Tongue (tissue), 2 donors: Measurements from ENCODE around the gene AP5B1. TPM values are rescaled to one million over a fixed set of nuclear protein-coding genes. Genes with fewer than 3 reads are reported as not detected.
"Not testable (repeated sequence)": the region's sequence is repeated elsewhere in the genome, so short reads cannot be mapped to it uniquely, and the experiment has no call there.

Experiments
- DNase-seq: peaks from one replicate; pipeline ENCODE4 v3.0.0-alpha.2; 2015
- total RNA-seq: library from RNA; depleted of rRNA; stranded (reverse); fragments of >200 nt; gene quantifications from one replicate; pipeline ENCODE4 v1.2.3, GENCODE V29; 2014

Gene AP5B1
- total RNA-seq, 1 donor from 2014 or later: 4.6 TPM

DNA sequence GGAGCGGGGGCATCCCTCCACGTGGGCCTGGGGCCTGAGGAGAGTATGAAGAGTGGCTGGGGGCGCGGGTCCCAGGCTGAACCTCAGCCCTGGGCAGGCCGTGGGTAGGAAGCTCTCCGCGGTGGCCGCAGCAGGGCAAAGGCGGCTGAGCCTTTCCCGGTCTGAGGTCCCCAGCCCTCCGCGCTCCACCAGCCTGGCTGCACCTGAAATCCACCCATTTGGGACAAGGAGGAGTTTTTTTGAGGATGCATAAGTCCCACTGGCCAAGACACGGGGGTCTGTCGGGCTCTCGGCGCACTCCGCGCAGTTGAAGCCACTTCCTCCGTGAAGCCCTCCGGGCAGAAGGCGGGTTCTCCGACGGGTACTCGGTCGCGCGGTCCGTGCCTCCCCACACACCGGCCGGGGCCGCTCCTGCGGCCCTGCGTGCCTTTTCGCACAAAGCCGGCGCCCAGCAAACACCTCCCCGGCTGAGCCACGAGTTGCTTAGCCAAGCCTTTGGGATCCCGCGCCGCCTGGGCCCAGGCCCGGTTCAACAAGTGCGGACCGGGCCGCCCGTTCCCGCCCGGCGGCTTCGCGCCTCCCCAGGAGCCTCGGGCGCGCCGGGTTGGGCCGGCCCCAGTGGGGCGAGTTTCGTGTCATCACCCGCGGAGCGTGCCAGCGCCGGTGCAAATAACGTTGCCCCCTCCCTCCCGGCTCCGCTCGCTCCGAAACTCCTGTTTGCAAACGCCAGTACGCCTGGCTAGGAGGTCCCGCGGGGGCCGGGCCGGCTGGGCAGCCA lies 5.4 kb upstream of the AP5B1 start:
- DNase-seq: no peak

DNA sequence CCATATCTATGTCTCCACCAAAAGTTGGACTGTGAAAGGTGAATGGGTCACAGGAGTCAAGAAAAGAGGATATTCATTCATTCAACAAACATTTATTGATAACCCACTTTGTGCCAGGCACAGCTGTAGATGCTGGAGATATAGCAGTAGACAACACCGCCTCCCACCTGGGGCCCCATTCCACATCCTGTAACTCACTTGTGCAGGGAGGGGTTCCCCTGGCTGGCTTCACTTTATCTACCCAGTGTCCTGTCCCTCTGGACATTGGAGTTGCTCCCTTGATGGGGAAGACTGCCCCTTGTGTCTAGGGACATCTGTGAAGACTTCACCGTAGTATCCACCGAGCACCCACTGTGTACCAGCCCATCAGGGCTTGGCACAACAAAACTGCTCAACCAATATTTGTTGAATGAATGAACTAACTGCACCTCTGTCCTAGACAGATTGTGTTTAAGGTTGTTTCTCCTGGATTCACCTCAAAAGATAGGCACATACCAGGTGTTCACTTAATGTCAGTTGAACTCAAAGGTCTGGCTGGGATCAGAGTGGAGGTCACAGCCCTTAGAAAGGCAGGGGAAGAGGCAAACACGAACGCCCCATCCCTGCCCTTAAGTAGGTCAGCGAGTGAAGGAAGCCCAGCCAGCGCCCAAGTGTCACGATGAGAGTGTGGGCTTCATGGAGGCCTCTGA lies 4.7 kb upstream of the AP5B1 start:
- DNase-seq: no peak

GRCh38 chr11:65782816-65783228 lies 2.0 kb upstream of the AP5B1 start:
- no peak for DNase-seq

GRCh38 chr11:65781962-65782815 lies 1.4 kb upstream of the AP5B1 start:
- no peak for DNase-seq

- DNase-seq: no peak
These were observed 581 bp upstream of the AP5B1 start for GRCh38 chr11:65781152-65781961.

DNA sequence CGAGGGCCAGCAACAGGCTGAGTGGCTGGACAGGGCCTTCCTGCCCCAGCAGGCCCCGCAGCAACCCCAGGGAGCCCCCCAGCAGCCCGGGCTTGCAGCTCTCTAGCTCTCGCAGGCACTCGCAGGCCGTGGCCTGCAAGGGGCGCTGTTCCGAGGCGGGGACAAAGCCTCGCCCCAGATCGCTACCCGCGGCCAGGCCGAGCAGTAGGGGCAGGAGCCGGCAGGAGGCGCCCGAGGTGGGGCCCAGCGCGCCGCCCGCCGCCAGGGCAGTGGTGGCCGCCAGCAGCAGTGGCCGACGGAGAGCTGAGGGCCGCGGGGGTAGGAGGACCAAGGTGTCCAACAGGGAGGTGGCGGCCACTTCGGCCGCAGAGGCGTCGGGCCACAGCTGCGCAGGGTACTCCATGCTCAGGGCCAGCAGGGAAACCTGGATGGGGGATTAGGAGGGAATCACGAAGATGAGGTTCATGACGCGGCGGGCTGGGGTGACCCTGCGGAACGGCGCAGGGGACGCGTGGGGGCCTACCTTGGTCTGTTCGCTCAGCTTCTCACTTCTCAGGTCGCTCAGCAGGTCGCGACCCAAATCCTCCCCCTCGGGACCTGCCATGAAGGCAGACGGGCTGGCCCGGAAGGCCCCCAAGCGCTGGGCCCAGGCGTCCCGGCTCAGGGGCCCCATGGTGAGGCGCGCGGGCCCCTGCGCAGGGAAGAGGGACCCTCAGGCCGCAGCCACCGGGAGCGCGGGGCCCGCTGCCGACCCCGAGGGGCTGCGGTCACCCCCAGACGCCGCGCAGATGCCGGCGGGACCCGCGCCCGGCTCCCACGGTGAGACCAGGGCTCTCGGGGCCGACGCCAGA lies 632 bp downstream of the AP5B1 start:
- peak; percentile 58 for DNase-seq

DNA sequence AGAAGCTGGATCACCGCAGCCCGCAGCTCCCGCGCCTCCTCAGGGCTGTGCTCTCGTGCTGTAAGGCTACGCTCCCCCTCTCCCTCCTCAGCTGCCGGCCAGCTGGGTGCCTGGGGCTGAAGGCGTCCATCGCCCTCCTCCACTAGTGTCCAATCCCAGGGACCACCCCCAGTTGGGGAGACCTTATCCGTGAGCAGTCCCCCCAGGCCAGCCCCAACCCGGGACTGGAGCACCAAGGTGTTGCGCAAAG lies 1.2 kb downstream of the AP5B1 start:
- DNase-seq: no peak

DNA sequence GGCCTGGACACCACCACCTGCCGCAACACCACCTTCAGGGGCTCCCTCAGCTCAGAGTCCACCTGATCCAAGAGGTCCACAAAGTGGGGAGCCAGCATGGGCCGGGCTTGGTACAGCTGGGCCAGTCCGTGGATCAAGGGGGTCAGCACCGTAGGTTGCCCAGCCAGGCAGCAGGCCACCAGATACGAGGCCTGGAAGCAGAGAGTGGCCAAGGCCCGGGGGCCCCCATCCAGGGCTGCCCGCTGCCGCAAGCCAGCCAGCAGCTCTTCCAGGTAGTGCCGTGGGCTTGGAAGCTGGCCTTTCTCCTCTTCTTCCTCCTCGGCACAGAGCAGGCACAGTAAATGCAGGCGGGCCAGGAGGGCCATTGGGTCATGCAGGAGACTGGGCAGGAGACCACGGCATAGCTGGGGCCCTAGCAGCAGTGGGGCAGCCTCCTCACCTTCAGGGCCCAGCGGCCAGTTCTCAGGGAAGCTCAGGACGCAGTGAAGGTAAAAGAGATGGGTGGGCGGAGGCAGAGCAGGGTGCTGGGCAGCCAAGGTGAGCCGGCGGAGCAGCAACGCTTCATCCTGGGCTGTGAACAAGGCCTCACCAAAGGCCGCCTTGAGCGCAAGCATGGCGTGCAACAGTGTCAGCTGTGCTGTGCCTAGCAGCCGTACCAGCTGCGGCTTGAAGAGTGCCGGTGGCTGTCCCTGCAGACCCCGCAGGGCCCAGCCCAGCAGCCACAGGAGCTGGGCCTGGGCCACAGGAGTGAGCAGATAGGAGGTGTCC lies 1.7 kb downstream of the AP5B1 start:
- no peak for DNase-seq

GRCh38 chr11:65778431-65778900 lies 2.3 kb downstream of the AP5B1 start:
- DNase-seq: no peak

- no peak for DNase-seq
These were observed 2.9 kb downstream of the AP5B1 start for GRCh38 chr11:65777821-65778361.

DNA sequence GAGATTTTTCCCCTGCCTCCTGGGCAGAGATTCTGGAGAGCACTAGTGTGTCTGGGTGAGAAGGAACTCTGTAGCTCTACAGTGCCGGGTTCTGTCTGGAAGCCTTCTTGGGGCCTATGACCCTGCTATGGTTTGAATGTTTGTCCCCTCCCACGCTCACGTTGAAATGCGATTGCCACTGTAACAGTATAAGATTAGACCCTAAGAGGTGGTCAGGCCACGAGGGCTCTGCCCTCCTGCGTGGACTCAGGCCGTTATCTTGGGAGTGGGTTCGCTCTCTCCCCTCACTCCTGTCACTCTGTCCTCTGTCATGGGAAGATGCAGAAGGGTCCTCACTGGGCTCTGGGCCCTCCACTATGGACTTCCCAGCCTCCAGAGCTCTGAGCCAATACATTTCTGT lies 3.5 kb downstream of the AP5B1 start:
- no peak for DNase-seq

- no peak for DNase-seq
These were observed 4.0 kb downstream of the AP5B1 start for GRCh38 chr11:65776710-65777141.

DNA sequence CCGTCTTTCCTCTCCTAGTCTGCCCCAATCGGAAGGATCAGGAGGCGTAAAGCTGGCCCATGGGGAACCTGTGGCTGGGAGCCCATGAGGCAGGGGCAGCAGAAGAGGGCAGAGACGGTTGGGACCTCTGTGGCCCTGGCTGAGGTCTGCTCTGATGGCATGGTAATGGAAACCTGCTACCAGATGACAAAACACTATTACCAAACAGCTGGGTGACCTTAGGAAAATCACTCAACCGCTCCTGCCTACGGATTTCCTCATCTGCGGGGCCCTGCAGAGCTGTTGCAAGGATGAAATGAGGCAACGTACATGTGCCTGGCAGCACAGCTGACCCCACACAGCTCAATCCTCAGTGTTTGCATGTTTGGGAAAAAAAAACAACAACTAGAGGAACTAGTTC lies 4.6 kb downstream of the AP5B1 start:
- DNase-seq: no peak

- DNase-seq: no peak
These were observed 6.1 kb downstream of the AP5B1 start for GRCh38 chr11:65774525-65775306.

DNA sequence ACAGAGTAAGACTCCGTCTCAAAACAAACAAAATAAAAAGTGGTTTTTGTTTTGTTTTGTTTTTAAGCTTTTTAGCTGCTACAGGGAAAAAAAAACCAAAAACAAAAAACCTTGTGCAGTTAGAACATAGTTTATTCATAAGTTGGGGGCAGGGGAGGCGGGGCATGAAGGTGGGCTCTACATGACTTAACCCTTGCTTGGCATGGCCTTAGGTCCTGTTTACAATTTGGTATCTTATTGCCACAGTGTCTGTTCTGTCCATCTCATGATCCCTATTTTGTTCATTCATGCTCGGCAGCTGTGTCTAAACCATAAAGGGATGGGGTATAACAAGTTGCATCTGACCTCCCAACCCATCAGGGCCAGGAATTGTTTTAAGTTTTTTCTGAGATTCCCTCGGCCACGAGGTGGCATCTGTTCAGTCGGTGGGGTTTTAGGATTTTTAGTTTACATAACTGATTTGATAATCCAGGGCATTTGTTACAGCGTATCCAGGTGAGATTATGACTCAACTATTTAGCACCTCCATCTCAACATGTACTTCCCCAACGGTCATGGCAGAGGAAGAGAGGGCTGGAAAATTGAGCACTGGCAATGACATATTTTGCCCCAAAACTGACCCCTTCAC lies 6.9 kb downstream of the AP5B1 start:
- DNase-seq: no peak

DNA sequence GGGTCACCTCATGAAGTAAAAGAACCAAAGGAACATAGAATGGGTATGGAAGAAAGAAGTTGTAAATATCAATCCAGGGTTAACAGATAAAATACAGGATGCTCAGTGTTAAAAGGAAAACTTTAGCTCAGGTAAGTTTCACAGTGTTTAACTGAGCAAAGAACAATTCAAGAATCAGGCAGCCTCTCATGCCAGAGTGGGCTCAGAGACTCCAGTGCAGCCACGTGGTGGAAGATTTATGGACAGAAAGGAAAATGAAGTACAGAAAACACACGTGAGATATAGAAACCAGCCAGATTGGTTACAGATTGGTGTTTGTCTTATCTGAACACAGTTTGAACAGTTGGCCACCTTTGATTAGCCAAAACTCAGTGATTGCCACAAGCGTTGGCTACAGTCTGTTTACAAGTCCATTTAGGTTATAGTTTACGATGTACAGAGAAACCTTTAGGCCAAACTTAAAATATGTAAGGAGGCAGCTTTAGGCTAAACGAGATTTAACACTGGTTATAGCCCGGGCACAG lies 9.1 kb downstream of the AP5B1 start:
- no peak for DNase-seq

GRCh38 chr11:65770951-65771567 lies 9.7 kb downstream of the AP5B1 start:
- DNase-seq: no peak

DNA sequence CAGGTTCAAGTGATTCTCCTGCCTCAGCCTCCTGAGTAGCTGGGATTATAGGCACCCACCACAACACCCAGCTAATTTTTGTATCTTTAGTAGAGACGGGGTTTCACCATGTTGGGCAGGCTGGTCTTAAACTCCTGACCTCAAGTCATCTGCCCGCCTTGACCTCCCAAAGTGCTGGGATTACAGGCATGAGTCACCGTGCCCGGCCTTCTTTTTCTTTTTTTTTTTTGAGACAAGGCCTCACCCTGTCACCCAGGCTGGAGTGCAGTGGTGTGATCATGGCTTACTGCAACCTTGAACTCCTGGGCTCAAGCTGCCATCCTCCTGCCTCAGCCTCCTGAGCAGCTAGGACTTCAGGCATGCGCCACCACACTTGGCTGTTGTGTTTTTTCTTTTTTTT lies 13.0 kb downstream of the AP5B1 start:
- DNase-seq: not testable (repeated sequence)
